DND-41 (cell line): Measurements from ENCODE around the gene STARD10.

Experiments used
- CTCF ChIP-seq: IDR thresholded peaks from 2 replicates; pipeline ENCODE4 v1.5.1; 2012; ENCODE audit warnings: borderline replicate concordance, low read length, moderate library complexity, mild to moderate bottlenecking; ENCODE audit not compliant: poor library complexity, severe bottlenecking; ENCODE audit errors: extremely low read depth
- EZH2 ChIP-seq: IDR thresholded peaks from 3 replicates; pipeline ENCODE4 v1.6.1; 2012; ENCODE audit warnings: borderline replicate concordance, low read depth, mild to moderate bottlenecking, moderate library complexity, low read length, inconsistent platforms; ENCODE audit not compliant: severe bottlenecking

- TF ChIP-seq CTCF (no peak), EZH2 (no peak)
These were observed 21.8 kb downstream of the STARD10 start for GRCh38 chr11:72772059-72772458.
